Epithelial cell of proximal tubule (primary cell): ENCODE results near the gene PMFBP1. TPM values are rescaled to one million over a fixed set of nuclear protein-coding genes. Genes with fewer than 3 reads are reported as not detected.
"Not testable (repeated sequence)": the region's sequence is repeated elsewhere in the genome, so short reads cannot be mapped to it uniquely, and the experiment has no call there.

Experiments used
- DNase-seq: peaks from one replicate; pipeline ENCODE4 v3.0.0-alpha.2; 2011; ENCODE audit warnings: low read depth
- H3K4me3 ChIP-seq: 2 replicates; pipeline ENCODE4 v1.5.1; 2011; ENCODE audit warnings: low read depth, mild to moderate bottlenecking, low read length
- total RNA-seq: library from RNA; depleted of rRNA; stranded (reverse); fragments of >200 nt; gene quantifications from 2 replicates; pipeline ENCODE4 v1.2.3, GENCODE V29; 2015
- TF ChIP-seq, protein P1 (sequence below): conservative IDR thresholded peaks from 2 replicates; pipeline ENCODE4 v1.5.1; 2012; ENCODE audit warnings: low read depth, mild to moderate bottlenecking, low read length

The PMFBP1 gene
- total RNA-seq, 1 donor from 2014 or later, result 0.52 TPM

DNA sequence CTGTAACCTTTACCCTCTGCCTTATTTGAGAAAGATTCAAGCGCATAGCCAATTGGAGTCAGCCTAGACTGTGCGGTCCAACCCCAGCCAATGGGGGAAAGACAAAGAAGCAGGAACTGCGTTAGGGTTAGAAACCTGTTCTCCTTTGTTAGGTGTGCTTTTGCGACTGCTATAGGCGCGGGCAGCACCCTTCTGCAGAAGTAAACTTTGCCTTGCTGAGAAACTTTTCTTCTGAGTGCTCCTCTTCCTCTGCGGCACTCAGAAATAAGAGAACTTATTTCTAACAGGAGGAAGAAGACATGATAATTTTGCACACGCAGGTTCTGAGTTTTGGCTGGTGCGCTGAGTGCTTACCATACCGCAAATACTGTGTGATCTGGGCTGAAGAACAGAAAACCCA lies 87.5 kb downstream of the PMFBP1 start:
- DNase-seq, result no peak
- TF ChIP-seq, protein P1, sequence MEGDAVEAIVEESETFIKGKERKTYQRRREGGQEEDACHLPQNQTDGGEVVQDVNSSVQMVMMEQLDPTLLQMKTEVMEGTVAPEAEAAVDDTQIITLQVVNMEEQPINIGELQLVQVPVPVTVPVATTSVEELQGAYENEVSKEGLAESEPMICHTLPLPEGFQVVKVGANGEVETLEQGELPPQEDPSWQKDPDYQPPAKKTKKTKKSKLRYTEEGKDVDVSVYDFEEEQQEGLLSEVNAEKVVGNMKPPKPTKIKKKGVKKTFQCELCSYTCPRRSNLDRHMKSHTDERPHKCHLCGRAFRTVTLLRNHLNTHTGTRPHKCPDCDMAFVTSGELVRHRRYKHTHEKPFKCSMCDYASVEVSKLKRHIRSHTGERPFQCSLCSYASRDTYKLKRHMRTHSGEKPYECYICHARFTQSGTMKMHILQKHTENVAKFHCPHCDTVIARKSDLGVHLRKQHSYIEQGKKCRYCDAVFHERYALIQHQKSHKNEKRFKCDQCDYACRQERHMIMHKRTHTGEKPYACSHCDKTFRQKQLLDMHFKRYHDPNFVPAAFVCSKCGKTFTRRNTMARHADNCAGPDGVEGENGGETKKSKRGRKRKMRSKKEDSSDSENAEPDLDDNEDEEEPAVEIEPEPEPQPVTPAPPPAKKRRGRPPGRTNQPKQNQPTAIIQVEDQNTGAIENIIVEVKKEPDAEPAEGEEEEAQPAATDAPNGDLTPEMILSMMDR, result no peak
- no peak overlapping the region for H3K4me3 ChIP-seq

DNA sequence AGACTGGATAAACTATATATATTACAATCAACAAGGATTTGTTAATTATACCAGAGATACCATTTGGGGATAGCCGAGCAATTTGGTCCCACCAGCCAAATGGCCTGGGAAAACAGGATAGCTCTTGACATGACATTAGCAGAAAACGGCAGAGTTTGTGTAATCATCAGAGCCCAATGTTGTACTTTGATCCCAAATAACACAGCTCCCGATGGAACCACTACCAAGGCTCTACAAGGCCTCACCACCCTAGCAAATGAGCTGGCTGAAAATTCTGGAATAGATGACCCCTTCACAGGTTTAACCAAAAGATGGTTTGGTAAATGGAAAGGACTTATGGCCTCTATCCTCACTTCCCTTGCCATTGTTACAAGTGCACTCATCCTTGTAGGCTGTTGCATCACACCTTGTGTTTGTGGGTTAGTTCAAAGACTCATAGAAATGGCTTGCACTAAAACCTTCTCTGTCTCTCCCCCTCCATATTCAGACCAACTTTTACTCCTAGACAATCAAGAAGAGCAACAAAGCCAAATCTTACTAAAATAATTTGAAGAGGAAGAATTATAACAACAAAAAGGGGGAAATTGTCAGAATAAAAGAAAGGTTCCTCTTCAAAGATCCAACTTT lies 88.1 kb downstream of the PMFBP1 start:
- peak; percentile 58 for DNase-seq
- H3K4me3 ChIP-seq, result no peak overlapping the region
- TF ChIP-seq, protein P1, result no peak

DNA sequence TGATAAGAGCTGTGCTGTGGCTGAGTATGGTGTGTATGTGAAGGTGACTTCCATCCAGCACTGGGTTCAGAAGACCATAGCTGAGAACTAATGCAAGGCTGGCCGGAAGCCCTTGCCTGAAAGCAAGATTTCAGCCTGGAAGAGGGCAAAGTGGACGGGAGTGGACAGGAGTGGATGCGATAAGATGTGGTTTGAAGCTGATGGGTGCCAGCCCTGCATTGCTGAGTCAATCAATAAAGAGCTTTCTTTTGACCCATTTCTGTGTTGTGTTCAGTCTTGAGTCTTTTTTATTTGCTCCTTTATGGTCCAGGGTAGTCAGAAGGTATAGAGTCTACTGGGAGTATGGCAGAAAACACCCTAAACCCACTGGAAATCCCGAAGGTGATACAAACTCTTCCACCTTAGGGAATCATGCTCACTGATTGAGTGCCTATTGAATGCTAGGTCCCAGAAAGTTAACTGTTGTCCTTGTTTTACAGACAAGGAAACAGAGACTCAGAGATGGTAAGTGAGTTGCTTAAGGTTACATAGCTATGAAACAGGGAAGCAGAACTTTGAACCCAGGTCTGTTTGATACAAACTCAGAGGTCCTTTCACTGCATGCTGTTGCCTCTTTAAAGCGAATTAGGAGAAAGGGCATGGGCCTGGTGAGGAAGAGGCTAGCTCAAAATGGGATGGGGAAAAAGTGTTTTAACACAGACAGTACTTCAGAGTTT lies 94.8 kb downstream of the PMFBP1 start:
- not testable (repeated sequence) for H3K4me3 ChIP-seq, DNase-seq

DNA sequence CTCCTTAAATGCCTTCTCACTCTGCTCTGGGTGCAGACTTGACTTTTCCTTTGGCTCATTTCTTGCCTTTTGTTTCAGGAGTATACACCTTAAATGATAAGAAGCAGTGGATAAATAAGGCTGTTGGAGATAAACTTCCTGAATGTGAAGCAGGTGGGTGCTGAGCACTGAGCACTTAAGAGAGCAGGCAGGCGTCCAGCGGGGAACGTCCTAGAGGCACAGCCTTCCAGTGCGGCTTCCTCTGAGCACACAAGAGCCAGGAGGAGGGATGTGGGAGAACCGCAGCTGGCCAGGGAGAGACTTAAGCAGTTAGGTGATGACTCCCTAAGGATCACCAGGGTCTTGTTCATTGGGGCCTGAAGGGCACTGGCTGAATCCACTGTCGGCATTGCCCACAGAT lies 96.9 kb downstream of the PMFBP1 start:
- DNase-seq, H3K4me3 ChIP-seq: not testable (repeated sequence)

DNA sequence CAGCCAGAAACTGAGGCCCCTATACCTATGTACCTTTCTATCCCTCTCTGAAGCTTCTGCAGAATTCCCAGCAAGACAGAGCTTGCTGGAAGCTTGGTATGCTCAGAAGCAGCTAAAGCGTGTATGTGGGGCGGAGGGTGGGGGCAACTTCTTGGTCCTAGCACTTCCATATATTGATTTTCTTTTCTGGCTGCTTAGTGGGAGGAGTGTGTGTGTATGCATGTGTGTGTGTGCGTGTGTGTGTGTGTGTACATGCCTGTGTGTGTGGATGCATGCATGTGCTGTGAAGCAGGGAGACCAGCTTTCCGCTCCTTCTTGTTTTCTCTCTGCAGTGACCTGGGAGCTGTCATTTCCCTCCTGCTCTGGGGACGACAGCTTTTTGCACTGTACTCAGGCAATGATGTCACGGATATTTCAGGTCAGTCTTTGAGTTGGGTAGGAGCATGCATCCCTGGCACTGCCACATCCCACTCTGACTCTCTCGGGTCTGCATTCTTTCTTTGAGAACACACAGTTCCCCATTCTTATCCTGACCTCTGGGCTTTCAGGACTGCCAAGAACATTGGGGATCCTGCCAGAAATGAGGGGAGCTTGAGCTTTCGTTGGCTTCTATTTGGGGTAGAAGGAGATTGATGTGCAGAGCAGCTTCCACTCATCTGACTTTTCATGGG lies 98.3 kb downstream of the PMFBP1 start:
- no peak for DNase-seq
- TF ChIP-seq, protein P1, result no peak
- no peak overlapping the region for H3K4me3 ChIP-seq

DNA sequence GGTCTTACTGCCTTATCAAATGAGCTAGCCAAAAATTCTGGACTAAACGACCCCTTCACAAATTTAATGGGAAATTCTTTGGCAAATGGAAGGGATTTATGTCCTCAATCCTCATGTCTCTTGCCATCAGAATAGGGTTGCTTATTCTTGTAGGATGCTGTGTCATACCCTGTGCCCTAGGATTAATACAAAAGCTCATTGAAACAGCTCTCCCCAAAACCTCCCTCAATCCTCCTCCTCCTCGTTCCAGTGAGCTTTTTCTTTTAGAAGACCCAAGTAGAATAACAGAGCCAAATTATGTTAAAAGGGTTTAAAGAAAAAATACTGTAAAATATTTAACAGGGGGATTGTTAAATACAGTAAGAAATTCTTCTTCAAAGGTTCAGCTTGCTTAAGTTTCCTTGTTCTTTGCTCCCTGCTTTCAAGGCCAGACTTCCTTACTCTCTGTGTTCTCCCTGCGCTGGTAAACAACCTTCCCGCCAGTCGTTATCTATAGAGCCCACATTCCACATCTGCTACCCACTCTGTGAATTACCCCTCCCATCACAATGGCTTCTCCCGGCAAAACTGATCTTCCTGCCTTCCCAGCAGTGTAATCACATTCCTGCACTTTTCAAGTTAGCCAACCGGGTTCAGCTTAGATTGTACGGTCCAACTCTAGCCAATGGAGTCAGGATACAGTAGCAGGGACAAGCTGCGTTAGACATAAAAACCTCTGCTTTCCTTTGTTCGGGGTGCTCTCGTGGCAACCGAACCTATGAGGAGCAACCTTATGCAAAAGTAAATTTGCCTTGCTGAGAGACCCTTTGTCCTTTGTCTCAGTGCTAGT lies 99.2 kb downstream of the PMFBP1 start:
- TF ChIP-seq, protein P1, result no peak
- no peak for DNase-seq
- H3K4me3 ChIP-seq, result no peak overlapping the region

Other genes with a start within 250 kb of the PMFBP1 start
- gene PKD1L3, start 171.8 kb downstream of the PMFBP1 start, total RNA-seq, result not detected in 2 replicates
- gene DHODH, start 163.4 kb downstream of the PMFBP1 start, total RNA-seq, result 9.4 and 10.9 TPM in 2 replicates
- gene HP, start 117.7 kb downstream of the PMFBP1 start, total RNA-seq, result not detected in 2 replicates
- not detected in 2 replicates for gene HPR, start 108.9 kb downstream of the PMFBP1 start, total RNA-seq
- 6.5 and 11.0 TPM in 2 replicates for gene TXNL4B, start 78.5 kb downstream of the PMFBP1 start, total RNA-seq
- 31.4 and 36.6 TPM in 2 replicates for gene DHX38, start 78.3 kb downstream of the PMFBP1 start, total RNA-seq